Endothelial cell of umbilical vein (primary cell): ENCODE results near the gene GLUD2. TPM values are rescaled to one million over a fixed set of nuclear protein-coding genes. Genes with fewer than 3 reads are reported as not detected.

Experiments
- BruUV-seq: library from RNA; stranded (reverse); fragments of 400-500 nt; replicated peaks from 2 replicates; lab custom pipeline; 2021; lab: Mats Ljungman, UMichigan
- CTCF ChIA-PET: fragments of 300-600, 350-600 bp; sonication (Branson Sonifier 250); formaldehyde crosslinking; loops from one replicate; lab custom pipeline; 2021; ENCODE audit warnings: antibody characterized with exemption, inconsistent platforms; lab: Charles Lee
- POLR2A ChIA-PET: fragments of 300-600, 350-600 bp; sonication (Branson Sonifier 250); formaldehyde crosslinking; loops from one replicate; lab custom pipeline; 2021; ENCODE audit warnings: antibody characterized with exemption, inconsistent platforms; lab: Charles Lee
- DNase-seq: peaks from one replicate; pipeline ENCODE4 v3.0.0-alpha.2; 2011; ENCODE audit warnings: low read depth, low spot score
- FAIRE-seq: peaks from 2 replicates; lab custom pipeline; 2011; peaks lifted over from hg19 to GRCh38; lab: Jason Lieb, UNC
- H2AFZ ChIP-seq: 2 replicates; pipeline ENCODE4 v1.6.0; 2012; ENCODE audit warnings: low read depth, low read length, control low read depth, inconsistent platforms
- H3K27ac ChIP-seq: 2 replicates; pipeline ENCODE4 v1.5.1; 2011; ENCODE audit warnings: low read depth, mild to moderate bottlenecking, control low read depth, low read length, moderate library complexity; ENCODE audit not compliant: insufficient read depth
- H3K27me3 ChIP-seq, 2 experiments: 2 replicates each; pipeline versions ENCODE4 v1.6.0 to v1.6.1; 2011; ENCODE audit warnings: low read length in 2 of 2, mixed read lengths in 1 of 2; ENCODE audit not compliant: control insufficient read depth in 2 of 2, insufficient read depth in 2 of 2
- H3K36me3 ChIP-seq, 2 experiments: 2 replicates in 1 of 2; 3 replicates in 1 of 2; pipeline ENCODE4 v1.5.1; 2011; ENCODE audit warnings: low read length in 2 of 2, mild to moderate bottlenecking in 1 of 2, moderate library complexity in 1 of 2; ENCODE audit not compliant: control insufficient read depth in 2 of 2, insufficient read depth in 2 of 2; ENCODE audit errors: extremely low read depth in 1 of 2
- H3K4me1 ChIP-seq: 3 replicates; pipeline ENCODE4 v1.5.1; 2011; ENCODE audit warnings: mild to moderate bottlenecking, low read length; ENCODE audit not compliant: control insufficient read depth, insufficient read depth; ENCODE audit errors: extremely low read depth
- H3K4me2 ChIP-seq: 2 replicates; pipeline ENCODE4 v1.6.1; 2011; ENCODE audit warnings: low read length, control low read depth, mixed read lengths; ENCODE audit not compliant: insufficient read depth
- H3K4me3 ChIP-seq, 3 experiments: fragments of 200-600 bp in 1 of 3; sonication (generic), shearing (Covaris generic) in 1 of 3; replicated peaks in 1 of 3; 2 replicates each; pipeline ENCODE4 v1.5.1; 2011 to 2016; ENCODE audit warnings: control low read depth in 3 of 3, low read length in 3 of 3, mild to moderate bottlenecking in 2 of 3, inconsistent platforms in 1 of 3, low read depth in 1 of 3, moderate library complexity in 1 of 3; ENCODE audit not compliant: insufficient read depth in 1 of 3
- H3K79me2 ChIP-seq: 2 replicates; pipeline ENCODE4 v1.6.0; 2012; ENCODE audit warnings: low read length, inconsistent platforms; ENCODE audit not compliant: control insufficient read depth, insufficient read depth
- H3K9ac ChIP-seq: replicated peaks from 2 replicates; pipeline ENCODE3; 2011; ENCODE audit warnings: low read length, control low read depth; ENCODE audit not compliant: insufficient read depth; ENCODE audit errors: extremely low read depth
- H3K9me1 ChIP-seq: replicated peaks from 3 replicates; pipeline ENCODE4 v1.6.0; 2011; ENCODE audit warnings: mild to moderate bottlenecking, low read length; ENCODE audit not compliant: control insufficient read depth, insufficient read depth; ENCODE audit errors: extremely low read depth
- H3K9me3 ChIP-seq: replicated peaks from 2 replicates; pipeline ENCODE4 v1.5.1; 2012; ENCODE audit warnings: low read length, inconsistent platforms; ENCODE audit not compliant: control insufficient read depth, insufficient read depth
- H4K20me1 ChIP-seq: replicated peaks from 2 replicates; pipeline ENCODE3; 2011; ENCODE audit warnings: mild to moderate bottlenecking, low read length; ENCODE audit not compliant: control insufficient read depth, insufficient read depth; ENCODE audit errors: extremely low read depth
- CTCF ChIP-seq, 2 donors: IDR thresholded peaks; 1 replicate in 1 of 2; 2 replicates in 1 of 2; pipeline ENCODE4 v1.5.1; 2011; ENCODE audit warnings: low read length in 2 of 2, mild to moderate bottlenecking in 2 of 2, moderate library complexity in 2 of 2, control low read depth in 1 of 2, inconsistent platforms in 1 of 2, low read depth in 1 of 2; ENCODE audit not compliant: insufficient read depth in 1 of 2; ENCODE audit errors: extremely low read depth in 1 of 2
- EZH2 ChIP-seq: IDR thresholded peaks from 2 replicates; pipeline ENCODE4 v1.6.1; 2012; ENCODE audit warnings: borderline replicate concordance, low read depth, mild to moderate bottlenecking, moderate library complexity, low read length, inconsistent platforms; ENCODE audit not compliant: severe bottlenecking
- FOS ChIP-seq: IDR thresholded peaks from 2 replicates; pipeline ENCODE4 v1.6.1; 2011; ENCODE audit warnings: mild to moderate bottlenecking, low read length, moderate library complexity, borderline replicate concordance; ENCODE audit not compliant: insufficient read depth
- GATA2 ChIP-seq: IDR thresholded peaks from 2 replicates; pipeline ENCODE4 v1.7.0; 2011; ENCODE audit warnings: low read depth, mild to moderate bottlenecking, moderate library complexity, mixed read lengths, low read length; ENCODE audit not compliant: insufficient read length, insufficient read depth
- JUN ChIP-seq: IDR thresholded peaks from 2 replicates; pipeline ENCODE4 v1.6.1; 2011; ENCODE audit warnings: borderline replicate concordance, low read depth; ENCODE audit not compliant: insufficient read length, insufficient read depth
- MYC ChIP-seq: IDR thresholded peaks from one replicate; pipeline ENCODE4 v1.6.1; 2011; ENCODE audit warnings: mild to moderate bottlenecking, low read depth, low read length
- POLR2A ChIP-seq: IDR thresholded peaks from 2 replicates; pipeline ENCODE4 v1.6.1; 2012; ENCODE audit warnings: low read depth, mild to moderate bottlenecking, control low read depth, low read length
- POLR2AphosphoS5 ChIP-seq: IDR thresholded peaks from 2 replicates; pipeline ENCODE4 v1.6.1; 2012; ENCODE audit warnings: low read depth, mild to moderate bottlenecking, control low read depth, low read length, moderate library complexity; ENCODE audit not compliant: insufficient read depth
- dilution Hi-C: fragments of 300-500 bp; cut with MboI; formaldehyde crosslinking; loops from one replicate; pipeline ENCODE4 v1.15.0; 2019; ENCODE audit warnings: low sequenced_read_pairs; ENCODE audit not compliant: extremely low pct_ligation_motif_present
- intact Hi-C: fragments of 100-400 bp; cut with micrococcal nuclease; formaldehyde crosslinking; loops from one replicate; pipeline ENCODE4 v1.10.0; 2022
- polyA plus RNA-seq, 4 experiments: library from polyadenylated mRNA; depleted of rRNA in 3 of 4; stranded (reverse) in 3 of 4; unstranded in 1 of 4; fragments of >200 nt; gene quantifications; 2 replicates each; pipeline versions ENCODE4 v1.2.1 to v1.2.3, GENCODE V29; 2011 to 2012; ENCODE audit warnings: missing spikeins in 1 of 4
- total RNA-seq: library from RNA; stranded (reverse); gene quantifications from 2 replicates; pipeline ENCODE4 v1.2.3, GENCODE V29; 2021
- TF ChIP-seq, protein P1 (sequence below): IDR thresholded peaks from 2 replicates; pipeline ENCODE4 v1.6.1; 2011; ENCODE audit not compliant: insufficient read depth, insufficient read length

GLUD2 gene
- total and polyA plus RNA-seq, 2 donors (not counting 3 experiments of a cell fraction or from before 2014, with no cell fraction given), result 0.19 to 0.33 TPM

DNA sequence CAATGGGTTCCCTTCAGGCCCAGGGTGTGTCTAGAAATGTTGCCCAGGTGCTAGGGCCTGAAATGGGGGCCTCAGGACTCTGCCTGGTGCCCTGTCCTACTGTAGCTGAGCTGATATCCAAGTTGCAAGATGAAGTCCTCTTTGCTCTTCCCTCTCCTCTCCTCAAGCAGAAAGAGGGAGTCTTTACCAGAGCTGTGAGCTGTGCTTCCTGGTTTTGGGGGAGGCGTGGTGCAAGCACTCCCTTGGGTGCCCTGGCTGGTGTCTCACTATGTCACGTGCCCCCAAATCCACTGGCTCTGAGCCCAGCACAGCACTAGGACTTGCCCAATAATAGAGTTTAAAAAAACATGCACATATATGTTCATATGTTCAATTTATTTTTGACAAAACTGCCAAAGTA lies 32.6 kb upstream of the GLUD2 start:
- DNase-seq (no peak), FAIRE-seq (no peak)
- Histone ChIP-seq H3K9me3 (no peaks in the 10 kb centered on the region), H3K4me1 (no peaks in the 10 kb centered on the region), H3K27me3 (no peaks in the 10 kb centered on the region), H4K20me1 (no peaks in the 10 kb centered on the region), H3K36me3 (no peaks in the 10 kb centered on the region), H3K9ac (no peak overlapping the region), H2AFZ (no peak overlapping the region), H3K4me2 (no peak overlapping the region), H3K9me1 (no peaks in the 10 kb centered on the region), H3K4me3 (no peak overlapping the region), H3K79me2 (no peaks in the 10 kb centered on the region), H3K27ac (no peak overlapping the region)
- ChIA-PET CTCF (no interaction called here), POLR2A (no interaction called here)
- intact Hi-C loops, result no loop called here
- dilution Hi-C loops, result no loop called here
- TF ChIP-seq, protein P1, sequence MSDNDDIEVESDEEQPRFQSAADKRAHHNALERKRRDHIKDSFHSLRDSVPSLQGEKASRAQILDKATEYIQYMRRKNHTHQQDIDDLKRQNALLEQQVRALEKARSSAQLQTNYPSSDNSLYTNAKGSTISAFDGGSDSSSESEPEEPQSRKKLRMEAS, result no peak
- TF ChIP-seq CTCF (IDR thresholded peaks at IDR 0.05; ENCODE audit: extremely low read depth in 1 of 2, insufficient read depth in 1 of 2, low read depth in 1 of 2, low read length in 2 of 2) (no peak), FOS (no peak), JUN (no peak), MYC (no peak), GATA2 (no peak), EZH2 (no peak), POLR2A (no peak), POLR2AphosphoS5 (no peak)
- no TSS peak for BruUV-seq
